Glomerular endothelial cell (primary cell): ENCODE results near the gene VGF. TPM values are rescaled to one million over a fixed set of nuclear protein-coding genes. Genes with fewer than 3 reads are reported as not detected.
A peak's percentile ranks its signal among the peaks of the same experiment; 100 is the strongest.
"Not testable (repeated sequence)": the region's sequence is repeated elsewhere in the genome, so short reads cannot be mapped to it uniquely, and the experiment has no call there.

ENCODE experiments used
- DNase-seq: peaks from one replicate; pipeline ENCODE4 v3.0.0-alpha.2; 2011; ENCODE audit warnings: low read depth, low spot score; ENCODE audit errors: extremely low read depth
- total RNA-seq: library from RNA; depleted of rRNA; stranded (reverse); fragments of >200 nt; gene quantifications from 2 replicates; pipeline ENCODE4 v1.2.3, GENCODE V29; 2015

Gene VGF
- total RNA-seq, 1 donor from 2014 or later: not detected

GRCh38 chr7:101140339-101140699 is 25.1 kb downstream of the VGF start:
- no peak for DNase-seq

GRCh38 chr7:101138213-101138870 is 27.0 kb downstream of the VGF start:
- no peak for DNase-seq

- no peak for DNase-seq
Observed at GRCh38 chr7:101137651-101138212, 27.6 kb downstream of the VGF start.

- DNase-seq: no peak
Observed at GRCh38 chr7:101134399-101134980, 30.9 kb downstream of the VGF start.

- no peak for DNase-seq
Observed at GRCh38 chr7:101133621-101134398, 31.6 kb downstream of the VGF start.

- DNase-seq: not testable (repeated sequence)
Observed at GRCh38 chr7:101132626-101133600, 32.5 kb downstream of the VGF start.

- DNase-seq: no peak
Observed at GRCh38 chr7:101129603-101130117, 35.7 kb downstream of the VGF start.

GRCh38 chr7:101128040-101128834 is 37.1 kb downstream of the VGF start:
- DNase-seq: no peak

GRCh38 chr7:101127460-101128039 is 37.8 kb downstream of the VGF start:
- DNase-seq: no peak

- peak; percentile 92 for DNase-seq
Observed at GRCh38 chr7:101126651-101127459, 38.5 kb downstream of the VGF start, which contains the start of gene SERPINE1. Gene SERPINE1, plus strand, starts transcription at chr7:101127104. Its CDS starts 1,290 bp downstream, at chr7:101128394.

- no peak for DNase-seq
Observed at GRCh38 chr7:101125989-101126650, 39.2 kb downstream of the VGF start.

GRCh38 chr7:101124376-101125056 is 40.9 kb downstream of the VGF start:
- DNase-seq: no peak

GRCh38 chr7:101123703-101124068 is 41.7 kb downstream of the VGF start:
- no peak for DNase-seq

- no peak for DNase-seq
Observed at GRCh38 chr7:101122933-101123702, 42.3 kb downstream of the VGF start.

GRCh38 chr7:101121991-101122932 is 43.1 kb downstream of the VGF start:
- no peak for DNase-seq
